Ureter (tissue), 1 donor: ENCODE results near the gene CDKN2B. TPM values are rescaled to one million over a fixed set of nuclear protein-coding genes. Genes with fewer than 3 reads are reported as not detected.

Experiments used
- DNase-seq: peaks from one replicate; pipeline ENCODE4 v3.0.0-alpha.2; 2020; ENCODE audit warnings: low spot score
- total RNA-seq: library from RNA; stranded (reverse); gene quantifications from one replicate; pipeline ENCODE4 v1.2.4, GENCODE V29; 2023
- donor health status: DM: yes; HTN: yes; CAD: no.

CDKN2B gene
- total RNA-seq, 1 donor from 2014 or later = 6.1 TPM

- no peak for DNase-seq
Observed at GRCh38 chr9:22035591-22036011, 26.5 kb upstream of the CDKN2B start.

GRCh38 chr9:22033012-22033630, 24.0 kb upstream of the CDKN2B start:
- no peak for DNase-seq

DNA sequence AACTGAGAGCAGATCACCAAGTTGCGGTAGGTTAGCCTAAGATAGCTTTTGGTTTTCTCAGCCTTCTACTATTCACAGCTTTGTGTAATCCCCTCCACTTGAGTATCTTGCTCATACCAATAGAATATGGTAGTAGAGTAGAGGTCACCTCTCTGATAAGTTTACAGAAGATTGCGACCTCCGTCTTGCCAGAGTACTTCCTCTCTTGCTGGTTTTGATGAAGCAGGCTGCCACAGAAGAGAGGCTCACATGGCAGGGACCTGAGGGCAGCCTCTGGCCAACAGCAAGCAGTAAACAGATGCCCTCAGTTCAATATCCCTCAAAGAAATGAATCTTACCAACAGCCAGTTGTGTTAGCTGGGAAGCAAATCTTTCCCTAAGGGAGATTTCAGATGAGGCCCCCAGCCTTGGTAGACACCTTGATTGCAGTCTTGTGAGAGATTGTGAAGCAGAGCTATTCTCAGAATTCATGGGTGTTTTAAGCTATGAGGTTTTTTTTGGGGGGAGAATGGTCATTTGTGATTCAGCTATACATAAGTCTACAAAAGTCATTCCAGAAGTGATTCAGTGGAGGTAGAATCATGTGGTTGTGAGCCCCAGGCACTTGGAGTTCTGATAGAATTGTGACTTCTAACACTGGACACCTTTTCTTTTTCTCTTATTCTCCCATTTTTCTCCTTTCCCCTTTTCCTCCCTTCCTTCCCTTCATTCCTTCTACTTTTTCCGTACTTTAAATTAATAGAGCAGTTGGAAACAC, 22.7 kb upstream of the CDKN2B start:
- DNase-seq = no peak

DNA sequence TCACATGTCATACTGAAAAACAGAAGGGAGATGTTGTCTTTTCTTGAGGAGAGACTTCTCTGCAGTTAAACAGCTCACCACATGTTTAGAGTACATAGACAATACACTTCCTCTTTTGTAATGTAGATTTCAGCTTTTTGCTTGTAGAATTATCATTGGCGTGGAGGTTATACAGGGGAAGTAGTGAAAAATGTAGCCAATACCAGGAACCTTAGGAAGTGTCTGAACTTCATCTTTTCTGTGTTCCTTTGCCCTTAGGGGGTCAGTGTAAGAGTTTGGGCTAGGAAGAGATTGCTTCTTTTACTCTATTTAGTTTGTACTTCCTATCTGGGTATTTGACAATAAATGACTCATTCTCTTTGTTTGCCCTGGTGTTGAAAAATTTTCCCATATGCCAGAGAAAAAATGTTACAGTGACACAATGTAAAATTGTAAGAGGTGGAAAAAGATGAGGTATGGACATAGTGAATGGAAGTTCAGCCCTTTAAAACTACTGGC, 21.0 kb upstream of the CDKN2B start:
- DNase-seq = no peak

DNA sequence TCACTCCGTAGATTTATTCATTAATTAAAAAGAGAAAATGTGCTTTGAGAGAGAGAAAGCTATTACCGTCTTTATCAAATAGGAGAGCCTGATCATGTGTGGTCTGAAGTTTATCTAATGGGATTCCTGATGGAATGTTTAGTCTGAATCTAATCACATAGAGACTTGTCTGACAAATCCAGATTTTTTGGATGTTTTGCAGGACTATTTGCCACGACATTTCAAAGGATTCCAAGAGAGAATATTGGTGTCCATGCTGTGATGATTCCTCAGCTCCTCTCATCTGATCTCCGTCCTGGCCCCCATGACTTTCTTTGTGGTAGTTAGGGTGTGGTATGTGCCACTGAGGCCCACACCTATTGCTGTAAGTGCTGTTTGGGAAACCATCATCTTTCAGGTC, 20.1 kb upstream of the CDKN2B start:
- no peak for DNase-seq

DNA sequence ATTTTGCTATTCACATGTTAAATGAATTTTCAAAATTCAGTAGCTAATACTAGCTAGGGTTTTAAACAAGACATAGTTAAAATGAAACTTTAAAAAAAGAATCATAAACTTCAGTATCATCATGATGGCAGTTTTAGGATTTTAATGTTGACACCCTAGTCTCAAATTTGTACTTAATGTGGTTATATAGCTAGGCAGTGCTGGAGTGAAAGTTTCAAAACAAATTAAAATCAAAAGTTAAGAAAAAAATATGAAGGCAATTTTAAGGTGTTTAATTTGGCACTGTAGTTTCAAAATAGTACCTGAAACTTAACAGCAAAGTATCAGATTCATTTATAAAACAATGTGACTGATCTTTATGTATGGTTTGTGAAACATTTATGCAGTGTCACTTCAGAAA, 19.3 kb upstream of the CDKN2B start:
- no peak for DNase-seq

GRCh38 chr9:22026696-22027095, 17.6 kb upstream of the CDKN2B start:
- DNase-seq = no peak

DNA sequence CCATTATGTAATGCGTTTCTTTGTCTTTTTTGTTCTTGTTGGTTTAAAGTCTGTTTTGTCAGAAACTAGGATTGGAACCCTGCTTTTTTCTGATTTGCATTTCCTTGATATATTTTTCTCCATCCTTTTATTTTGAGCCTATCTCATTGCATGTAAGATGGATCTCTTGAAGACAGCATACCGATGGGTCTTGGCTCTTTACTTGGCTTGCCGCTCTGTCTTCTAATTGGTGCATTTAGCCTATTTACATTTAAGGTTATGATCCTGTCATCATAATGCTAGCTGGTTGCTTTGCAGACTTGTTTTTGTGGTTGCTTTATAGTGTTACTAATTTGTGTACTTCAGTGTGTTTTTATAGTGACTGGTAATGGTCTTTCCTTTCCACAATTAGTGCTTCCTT, 13.3 kb upstream of the CDKN2B start:
- no peak for DNase-seq

DNA sequence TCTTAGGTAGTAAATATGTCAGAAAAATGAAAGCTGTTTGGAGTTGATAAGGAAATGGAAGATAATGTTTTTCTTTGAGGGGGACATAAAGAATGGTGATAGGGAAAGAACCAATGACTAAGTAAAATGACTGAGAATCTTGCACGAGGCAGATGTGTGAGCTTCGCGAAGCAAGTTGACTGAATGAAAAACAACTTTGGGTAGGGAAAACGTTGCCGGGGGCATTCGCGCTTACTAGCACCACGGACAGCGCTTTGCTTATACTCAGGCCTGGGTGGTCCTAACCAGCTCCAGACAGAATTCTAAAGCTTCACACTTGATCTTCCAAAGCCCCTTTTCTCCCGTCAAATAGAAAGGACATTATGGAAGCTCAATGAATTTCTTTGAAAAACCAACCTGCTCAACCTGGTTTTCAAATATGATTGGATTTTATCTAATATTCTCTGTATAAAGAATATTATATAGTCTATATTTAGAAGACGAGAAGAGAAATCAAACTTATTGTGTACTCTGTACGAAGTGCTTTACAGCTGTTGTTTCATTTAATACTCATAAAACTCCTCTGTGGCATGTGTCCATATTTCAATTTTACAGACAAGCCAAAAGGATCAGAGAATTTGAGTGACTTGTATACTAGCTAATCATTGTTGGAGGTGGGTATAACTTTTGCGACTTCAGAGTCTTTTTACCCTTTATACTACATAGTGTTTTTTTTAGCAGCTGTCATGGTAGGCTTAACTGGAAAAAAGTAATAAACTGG, 1.9 kb upstream of the CDKN2B start:
- DNase-seq = no peak

DNA sequence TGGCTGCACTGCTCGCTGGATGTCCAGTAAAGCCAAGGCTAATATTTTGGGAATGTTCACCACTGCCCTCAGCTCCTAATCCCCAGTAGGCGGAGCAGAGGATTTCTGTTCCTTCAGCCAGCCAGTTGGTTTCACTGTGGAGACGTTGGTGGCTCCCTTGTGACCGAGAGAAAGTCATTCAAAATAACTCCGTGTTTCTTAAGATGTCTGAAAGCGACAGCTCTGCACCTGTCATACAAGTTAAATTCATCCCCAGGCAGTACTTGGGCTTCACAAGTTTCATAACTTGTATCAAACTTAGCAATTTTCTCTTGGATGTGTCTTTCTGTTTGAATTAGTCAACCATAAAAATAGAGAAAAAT, 382 bp upstream of the CDKN2B start:
- DNase-seq = no peak

- no peak for DNase-seq
Observed at GRCh38 chr9:22008384-22008716, 755 bp downstream of the CDKN2B start.

DNA sequence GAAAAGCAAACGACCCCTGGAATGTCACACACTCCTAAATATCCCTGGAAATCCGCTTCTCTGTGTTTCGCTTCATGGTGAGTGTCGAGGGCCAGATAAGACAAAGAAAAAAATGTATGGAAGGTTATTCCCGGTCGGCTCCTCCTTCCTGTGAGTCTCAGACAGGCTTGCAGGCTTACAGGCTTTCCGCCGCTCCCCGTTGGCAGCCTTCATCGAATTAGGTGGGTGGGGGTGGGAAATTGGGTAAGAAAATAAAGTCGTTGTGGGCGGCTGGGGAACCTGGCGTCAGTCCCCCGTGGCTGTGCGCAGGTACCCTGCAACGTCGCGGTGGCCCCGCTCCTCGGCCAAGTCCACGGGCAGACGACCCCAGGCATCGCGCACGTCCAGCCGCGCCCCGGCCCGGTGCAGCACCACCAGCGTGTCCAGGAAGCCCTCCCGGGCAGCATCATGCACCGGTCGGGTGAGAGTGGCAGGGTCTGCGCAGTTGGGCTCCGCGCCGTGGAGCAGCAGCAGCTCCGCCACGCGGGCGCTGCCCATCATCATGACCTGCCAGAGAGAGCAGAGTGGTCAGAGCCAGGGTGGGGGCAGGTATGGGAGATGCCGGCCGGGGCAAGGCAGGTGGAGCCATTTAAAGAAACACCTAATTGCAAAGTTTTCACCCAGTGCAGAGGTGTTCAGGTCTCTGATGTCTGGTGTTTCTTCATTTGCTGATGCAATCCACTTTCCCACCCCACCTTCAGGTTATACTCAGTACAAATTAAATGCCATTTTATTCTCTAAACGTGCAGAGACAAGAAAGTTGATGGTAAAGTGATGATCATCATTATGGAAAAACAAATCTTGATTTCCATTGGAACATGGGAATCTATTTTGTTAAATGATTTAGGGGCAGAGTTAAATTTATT, 3.2 kb downstream of the CDKN2B start:
- DNase-seq = no peak

DNA sequence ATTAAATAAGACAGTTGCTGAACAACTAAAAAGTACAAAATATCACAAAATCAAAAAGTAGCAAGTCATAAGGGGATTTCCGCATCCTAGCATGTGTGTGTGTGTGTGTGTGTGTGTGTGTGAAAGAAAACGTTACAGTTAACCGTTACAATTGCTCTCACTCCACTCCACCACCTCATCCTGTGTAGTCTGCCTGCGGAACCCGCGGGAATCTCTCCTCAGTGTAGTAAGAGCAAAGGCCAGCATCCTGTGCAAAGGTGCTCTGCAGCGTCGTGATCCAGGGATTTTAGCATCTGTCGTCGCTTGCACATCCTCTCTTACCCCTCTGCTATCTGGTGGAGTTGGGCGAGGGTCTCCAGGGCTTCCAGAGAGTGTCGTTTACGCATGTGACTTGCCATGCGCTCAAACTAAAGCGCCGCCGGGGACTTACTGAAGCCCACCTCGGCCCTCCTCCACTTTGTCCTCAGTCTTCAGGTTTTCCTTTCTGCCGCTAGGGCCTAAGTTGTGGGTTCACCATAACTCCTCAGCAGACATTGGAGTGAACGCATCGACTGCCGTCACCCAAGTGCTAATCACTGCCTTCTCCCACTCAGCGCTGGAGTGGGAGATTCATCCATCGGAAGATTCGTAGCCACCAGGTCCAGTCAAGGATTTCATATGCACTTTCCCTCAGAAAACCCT, 3.9 kb downstream of the CDKN2B start:
- no peak for DNase-seq

DNA sequence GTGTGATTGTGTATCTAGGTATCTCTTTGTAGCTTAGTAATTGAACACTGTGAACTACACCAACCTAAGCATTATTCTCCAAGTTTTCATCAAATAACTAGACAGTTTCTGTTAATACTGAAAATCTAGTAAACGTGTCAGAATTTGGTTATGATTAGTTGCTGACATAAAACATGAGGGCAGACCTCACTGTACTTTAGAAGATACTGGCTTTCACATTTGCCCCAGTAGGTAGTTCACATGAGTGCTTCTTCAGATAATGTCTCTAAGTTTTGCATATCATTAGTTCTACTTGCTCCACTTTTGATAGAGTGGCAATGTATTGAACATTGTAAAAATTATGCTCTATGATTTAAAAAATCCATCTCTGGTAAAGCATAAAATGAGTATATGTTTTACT, 7.1 kb downstream of the CDKN2B start:
- no peak for DNase-seq

GRCh38 chr9:21998026-21998425, 11.1 kb downstream of the CDKN2B start:
- no peak for DNase-seq

DNA sequence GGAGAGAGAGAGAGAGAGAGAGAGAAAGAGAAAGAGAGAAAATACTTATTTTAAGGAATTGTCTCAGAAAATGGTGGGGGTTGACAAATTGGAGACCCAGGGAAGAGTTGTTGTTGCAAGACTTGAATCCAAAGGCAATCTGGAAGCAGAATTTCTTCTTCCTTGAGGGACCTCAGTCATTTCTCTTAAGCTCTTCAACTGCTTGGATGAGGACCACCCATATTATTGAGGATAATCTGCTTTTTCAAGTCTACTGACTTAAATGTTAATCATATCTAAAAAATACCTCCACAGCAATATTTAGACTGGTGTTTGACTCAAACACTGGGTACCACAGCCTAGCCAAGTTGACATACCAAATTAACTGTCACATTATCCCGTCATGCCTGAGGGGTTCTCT, 11.6 kb downstream of the CDKN2B start:
- no peak for DNase-seq

- no peak for DNase-seq
Observed at GRCh38 chr9:21996858-21997257, 12.2 kb downstream of the CDKN2B start.

- DNase-seq = no peak
Observed at GRCh38 chr9:21996438-21996837, 12.7 kb downstream of the CDKN2B start.

DNA sequence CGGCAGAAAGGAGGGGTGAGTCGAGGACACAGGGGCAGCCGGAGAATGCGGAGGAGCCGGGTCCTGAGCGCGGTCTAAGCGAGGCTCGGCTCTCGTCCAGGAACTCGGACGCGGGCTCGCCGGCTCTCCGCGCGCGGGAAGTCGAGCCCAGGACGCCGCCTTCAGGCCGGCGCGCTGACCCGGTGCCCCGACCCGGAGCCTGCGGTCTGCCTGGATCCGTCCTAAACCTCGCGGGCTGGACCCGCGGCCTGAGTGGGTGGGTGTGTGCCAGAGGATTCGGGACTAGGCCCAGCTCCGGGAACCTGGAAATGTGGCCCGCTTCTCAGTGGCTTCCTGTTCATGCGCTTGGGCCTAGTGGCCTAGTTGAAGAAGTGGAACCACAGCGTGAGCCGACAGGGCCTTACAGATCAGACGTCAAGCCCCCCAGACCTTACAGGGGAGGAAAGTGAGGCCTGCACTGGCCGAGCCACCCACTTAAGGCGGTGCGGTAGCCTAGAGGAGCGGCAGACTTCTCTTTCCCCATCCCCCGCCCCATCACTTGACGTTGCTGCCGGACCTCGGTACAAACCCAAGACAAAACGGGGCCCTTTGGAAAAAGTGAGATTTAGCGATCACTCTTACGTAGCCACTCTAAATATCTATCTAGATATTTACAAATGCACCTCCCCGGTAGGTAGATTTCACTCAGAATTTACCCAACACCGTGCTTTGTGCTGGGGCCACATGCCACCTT, 13.3 kb downstream of the CDKN2B start:
- DNase-seq = peak; percentile 54

- DNase-seq = peak; percentile 72
Observed at GRCh38 chr9:21995006-21995665, 14.0 kb downstream of the CDKN2B start.
